Panc1 (cell line): ENCODE results near the gene KIF26A. TPM values are rescaled to one million over a fixed set of nuclear protein-coding genes. Genes with fewer than 3 reads are reported as not detected.

Source experiments
- ATAC-seq: fragments of 200-7000 bp; cut with Tn5 transposase; 2 replicates; pipeline ENCODE4 v1.9.1; 2020; ENCODE audit warnings: mild to moderate bottlenecking, moderate library complexity
- BruUV-seq: library from RNA; stranded (reverse); fragments of 400-500 nt; replicated peaks from 2 replicates; lab custom pipeline; 2021; lab: Mats Ljungman, UMichigan
- CTCF ChIA-PET: fragments of 300-600 bp; sonication (Branson Sonifier 250); formaldehyde crosslinking; loops from one replicate; lab custom pipeline; 2022; ENCODE audit warnings: antibody characterized with exemption; lab: Charles Lee
- POLR2A ChIA-PET: fragments of 300-600 bp; sonication (Branson Sonifier 250); formaldehyde crosslinking; loops from one replicate; lab custom pipeline; 2022; ENCODE audit warnings: antibody characterized with exemption; lab: Charles Lee
- DNase-seq: peaks from one replicate; pipeline ENCODE4 v3.0.0-alpha.2; 2010; ENCODE audit warnings: low read depth, low spot score
- H3K27ac ChIP-seq: 2 replicates; pipeline ENCODE4 v1.5.1; 2011; ENCODE audit warnings: mild to moderate bottlenecking, low read length, inconsistent platforms
- H3K27me3 ChIP-seq: fragments of 200-500 bp; sonication (Bioruptor generic); 2 replicates; pipeline ENCODE4 v1.6.0; 2014; ENCODE audit warnings: low read length, inconsistent platforms; ENCODE audit not compliant: control insufficient read depth, insufficient read depth
- H3K36me3 ChIP-seq: fragments of 200-500 bp; sonication (Bioruptor generic); 2 replicates; pipeline ENCODE4 v1.5.1; 2014; ENCODE audit warnings: inconsistent platforms, mild to moderate bottlenecking, low read length, moderate library complexity; ENCODE audit not compliant: control insufficient read depth, insufficient read depth
- H3K4me1 ChIP-seq: 2 replicates; pipeline ENCODE4 v1.5.1; 2011; ENCODE audit warnings: inconsistent platforms, mild to moderate bottlenecking, low read length, moderate library complexity; ENCODE audit not compliant: control insufficient read depth, insufficient read depth
- H3K4me3 ChIP-seq, 2 experiments: 2 replicates each; pipeline ENCODE4 v1.5.1; 2011 to 2012; ENCODE audit warnings: low read depth in 2 of 2, low read length in 2 of 2, mild to moderate bottlenecking in 2 of 2, inconsistent platforms in 1 of 2, moderate library complexity in 1 of 2
- H3K9me3 ChIP-seq: fragments of 200-500 bp; sonication (Bioruptor generic); 2 replicates; pipeline ENCODE4 v1.5.1; 2014; ENCODE audit warnings: low read depth, mild to moderate bottlenecking, inconsistent platforms, low read length, moderate library complexity; ENCODE audit not compliant: control insufficient read depth, insufficient read depth
- CTCF ChIP-seq: fragments of 450-650 bp; IDR thresholded peaks from 2 replicates; pipeline ENCODE4 v1.5.1; 2017; ENCODE audit warnings: mild to moderate bottlenecking
- POLR2AphosphoS5 ChIP-seq: IDR thresholded peaks from 2 replicates; pipeline ENCODE4 v1.6.1; 2012; ENCODE audit warnings: mild to moderate bottlenecking, low read depth, low read length, moderate library complexity
- REST ChIP-seq, 2 experiments: IDR thresholded peaks; 2 replicates each; pipeline ENCODE4 v1.6.1; 2011 to 2012; ENCODE audit warnings: low read depth in 2 of 2, control low read depth in 1 of 2, low read length in 1 of 2, mild to moderate bottlenecking in 1 of 2, moderate library complexity in 1 of 2; ENCODE audit not compliant: insufficient read depth in 1 of 2
- SIN3A ChIP-seq: IDR thresholded peaks from 2 replicates; pipeline ENCODE4 v1.6.1; 2012; ENCODE audit warnings: low read depth, mild to moderate bottlenecking, low read length, moderate library complexity, borderline replicate concordance; ENCODE audit not compliant: insufficient read depth
- TCF7L2 ChIP-seq: IDR thresholded peaks from 2 replicates; pipeline ENCODE4 v1.6.1; 2011; ENCODE audit warnings: mild to moderate bottlenecking, low read depth, low read length, inconsistent platforms
- in situ Hi-C: cut with HindIII; loops from 2 replicates; pipeline ENCODE4 v1.10.0; 2016; ENCODE audit warnings: low sequenced_read_pairs, low pct_unique_long_range_greater_than_20kb
- intact Hi-C: fragments of 100-400 bp; cut with micrococcal nuclease; formaldehyde crosslinking; loops from one replicate; pipeline ENCODE4 v1.10.0; 2022; ENCODE audit not compliant: unreplicated experiment
- total RNA-seq: library from RNA; stranded (reverse); gene quantifications from one replicate; pipeline ENCODE4 v1.2.1, GENCODE V29; 2021; ENCODE audit not compliant: unreplicated experiment

Gene KIF26A
- total RNA-seq, 1 experiment from 2014 or later = 4.4 TPM

- ATAC-seq = no peak
- intact Hi-C loops (no loop called here), in situ Hi-C loops (no loop called here)
- Histone ChIP-seq H3K36me3 (no peaks in the 10 kb centered on the region), H3K27ac (no peak overlapping the region), H3K4me1 (no peaks in the 10 kb centered on the region), H3K9me3 (no peaks in the 10 kb centered on the region), H3K4me3 (no peak overlapping the region), H3K27me3 (no peaks in the 10 kb centered on the region)
- TF ChIP-seq POLR2AphosphoS5 = no peak
- TF ChIP-seq REST (IDR thresholded peaks at IDR 0.05; ENCODE audit: insufficient read depth in 1 of 2, low read depth in 2 of 2, low read length in 1 of 2) = no peak
- no peak for TF ChIP-seq TCF7L2
- TF ChIP-seq SIN3A = no peak
- no peak for TF ChIP-seq CTCF
- BruUV-seq = no TSS peak
- POLR2A ChIA-PET = no interaction called here
- CTCF ChIA-PET = no interaction called here
- no peak for DNase-seq
These were observed 23.4 kb downstream of the KIF26A start for GRCh38 chr14:104161602-104162367.

- Histone ChIP-seq H3K27me3 (no peaks in the 10 kb centered on the region), H3K36me3 (no peaks in the 10 kb centered on the region), H3K27ac (no peak overlapping the region), H3K4me3 (no peak overlapping the region), H3K9me3 (no peaks in the 10 kb centered on the region), H3K4me1 (no peaks in the 10 kb centered on the region)
- no TSS peak for BruUV-seq
- ATAC-seq (no peak; the same call in 1 of the 2 replicates), DNase-seq (no peak)
- POLR2A ChIA-PET = no interaction called here
- intact Hi-C loops = no loop called here
- CTCF ChIA-PET = interaction anchor here (0.6 kb wide), 1 partner anchor 17 kb away, joined by 5 read pairs; no protein-coding TSS in a partner anchor
- TF ChIP-seq SIN3A = no peak
- no peak for TF ChIP-seq POLR2AphosphoS5
- no peak for TF ChIP-seq REST (IDR thresholded peaks at IDR 0.05; ENCODE audit: insufficient read depth in 1 of 2, low read depth in 2 of 2, low read length in 1 of 2)
- no peak for TF ChIP-seq CTCF
- no peak for TF ChIP-seq TCF7L2
- in situ Hi-C loops = no loop called here
These were observed 24.1 kb downstream of the KIF26A start for GRCh38 chr14:104162495-104162894.
